ENCODE measurements around the gene KPNB1.

KPNB1 gene

DNA sequence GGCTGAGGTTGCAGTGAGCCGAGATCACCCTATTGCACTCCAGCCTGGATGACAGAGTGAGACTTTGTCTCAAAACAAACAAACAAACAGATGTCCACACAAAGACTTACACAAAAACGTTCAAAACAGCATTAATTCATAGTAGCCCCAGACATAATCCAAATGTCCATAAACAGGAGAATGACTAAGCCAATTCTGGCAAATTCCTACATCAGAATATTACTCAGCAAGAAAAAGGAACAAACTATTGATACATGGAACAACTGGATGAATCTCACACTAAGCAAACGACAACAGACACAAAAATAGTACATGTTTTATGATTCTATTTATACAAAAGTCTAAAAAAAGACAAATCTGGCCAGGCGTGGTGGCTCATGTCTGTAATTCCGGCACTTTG is 10.8 kb upstream of the KPNB1 start:
- no peak for DNase-seq

DNA sequence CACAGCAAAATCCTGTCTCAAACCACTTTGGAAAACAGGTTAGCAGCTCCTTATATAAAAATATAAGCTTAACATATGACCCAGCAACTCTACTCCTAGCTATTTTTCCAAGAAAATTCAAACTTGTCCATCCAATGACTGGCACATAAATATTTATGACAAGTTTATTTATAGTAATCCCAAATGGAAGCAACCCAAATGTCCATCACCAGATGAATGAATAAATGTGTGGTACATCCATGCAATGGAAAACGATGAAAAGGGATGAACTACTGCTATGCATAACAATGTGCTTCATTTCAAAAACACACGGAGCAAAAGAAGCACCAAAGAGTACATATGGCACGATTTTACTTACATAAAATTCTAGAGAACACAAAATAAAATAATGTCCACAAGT is 9.6 kb upstream of the KPNB1 start:
- DNase-seq, result no peak

DNA sequence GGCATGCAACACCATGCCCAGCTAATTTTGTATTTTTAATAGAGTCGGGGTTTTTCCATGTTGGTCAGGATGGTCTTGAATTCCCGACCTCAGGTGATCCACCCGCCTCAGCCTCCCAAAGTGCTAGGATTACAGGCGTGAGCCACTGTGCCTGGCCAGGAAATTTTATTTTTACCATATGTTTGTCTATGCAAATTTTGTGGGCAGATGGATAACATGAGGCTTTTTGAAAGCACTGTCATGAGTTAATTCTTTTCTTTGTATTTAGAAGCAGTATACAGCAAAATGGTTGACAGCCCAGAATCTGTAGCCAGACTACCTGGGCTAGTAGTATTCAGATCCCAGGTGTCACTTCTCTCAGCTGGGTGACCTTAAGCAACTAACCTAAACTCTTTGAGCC is 8.5 kb upstream of the KPNB1 start:
- DNase-seq, result no peak

DNA sequence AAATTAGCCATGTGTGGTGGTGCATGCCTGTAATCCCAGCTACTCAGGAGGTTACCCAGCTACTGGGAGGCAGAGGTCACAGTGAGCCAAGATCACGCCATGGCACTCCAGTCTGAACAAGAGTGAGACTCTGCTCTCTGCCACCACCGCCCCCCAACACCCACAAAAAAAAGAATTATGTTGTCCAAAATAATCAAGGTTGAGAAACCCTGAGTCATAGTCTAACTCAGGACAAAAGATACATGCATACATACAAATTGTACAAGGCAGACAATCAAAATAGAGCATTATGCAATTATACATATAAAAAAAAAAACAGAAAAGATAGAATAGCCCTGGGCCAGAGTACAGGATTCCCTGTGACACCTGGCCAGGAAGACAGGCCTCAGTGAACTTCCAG is 6.6 kb upstream of the KPNB1 start:
- no peak for DNase-seq

DNA sequence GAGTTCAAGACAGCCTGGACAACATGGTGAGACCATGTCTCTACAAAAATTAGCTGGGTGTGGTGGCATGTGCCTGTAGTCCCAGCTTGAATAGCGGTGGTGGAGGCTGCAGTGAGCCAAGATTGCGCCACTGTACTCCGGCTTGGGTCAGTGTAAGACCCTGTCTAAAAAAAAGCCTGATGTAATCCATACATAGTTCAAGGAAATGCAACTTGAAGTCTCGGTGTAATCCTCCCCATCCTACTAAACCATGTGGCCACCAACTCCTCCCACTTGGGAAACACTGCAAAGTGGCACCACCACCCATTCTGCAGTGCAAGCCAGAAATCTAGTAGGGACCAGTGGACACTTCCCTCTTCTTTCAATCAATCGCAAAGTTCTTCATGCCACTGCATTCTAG is 5.4 kb upstream of the KPNB1 start:
- DNase-seq, result no peak

DNA sequence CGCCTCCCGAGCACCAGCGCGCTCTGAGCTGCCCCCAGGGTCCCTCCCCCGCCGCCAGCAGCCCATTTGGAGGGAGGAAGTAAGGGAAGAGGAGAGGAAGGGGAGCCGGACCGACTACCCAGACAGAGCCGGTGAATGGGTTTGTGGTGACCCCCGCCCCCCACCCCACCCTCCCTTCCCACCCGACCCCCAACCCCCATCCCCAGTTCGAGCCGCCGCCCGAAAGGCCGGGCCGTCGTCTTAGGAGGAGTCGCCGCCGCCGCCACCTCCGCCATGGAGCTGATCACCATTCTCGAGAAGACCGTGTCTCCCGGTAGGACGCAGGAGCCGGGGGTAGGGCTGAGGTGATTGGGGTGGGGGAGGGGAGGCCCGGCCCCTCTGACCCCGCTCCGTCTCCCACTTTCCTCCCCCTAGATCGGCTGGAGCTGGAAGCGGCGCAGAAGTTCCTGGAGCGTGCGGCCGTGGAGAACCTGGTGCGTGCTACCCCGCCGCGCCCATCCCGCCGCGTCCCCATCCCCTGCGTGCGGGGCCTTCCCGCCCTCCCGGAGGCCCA is 329 bp downstream of the KPNB1 start:
- peak; percentile 42 for DNase-seq

DNA sequence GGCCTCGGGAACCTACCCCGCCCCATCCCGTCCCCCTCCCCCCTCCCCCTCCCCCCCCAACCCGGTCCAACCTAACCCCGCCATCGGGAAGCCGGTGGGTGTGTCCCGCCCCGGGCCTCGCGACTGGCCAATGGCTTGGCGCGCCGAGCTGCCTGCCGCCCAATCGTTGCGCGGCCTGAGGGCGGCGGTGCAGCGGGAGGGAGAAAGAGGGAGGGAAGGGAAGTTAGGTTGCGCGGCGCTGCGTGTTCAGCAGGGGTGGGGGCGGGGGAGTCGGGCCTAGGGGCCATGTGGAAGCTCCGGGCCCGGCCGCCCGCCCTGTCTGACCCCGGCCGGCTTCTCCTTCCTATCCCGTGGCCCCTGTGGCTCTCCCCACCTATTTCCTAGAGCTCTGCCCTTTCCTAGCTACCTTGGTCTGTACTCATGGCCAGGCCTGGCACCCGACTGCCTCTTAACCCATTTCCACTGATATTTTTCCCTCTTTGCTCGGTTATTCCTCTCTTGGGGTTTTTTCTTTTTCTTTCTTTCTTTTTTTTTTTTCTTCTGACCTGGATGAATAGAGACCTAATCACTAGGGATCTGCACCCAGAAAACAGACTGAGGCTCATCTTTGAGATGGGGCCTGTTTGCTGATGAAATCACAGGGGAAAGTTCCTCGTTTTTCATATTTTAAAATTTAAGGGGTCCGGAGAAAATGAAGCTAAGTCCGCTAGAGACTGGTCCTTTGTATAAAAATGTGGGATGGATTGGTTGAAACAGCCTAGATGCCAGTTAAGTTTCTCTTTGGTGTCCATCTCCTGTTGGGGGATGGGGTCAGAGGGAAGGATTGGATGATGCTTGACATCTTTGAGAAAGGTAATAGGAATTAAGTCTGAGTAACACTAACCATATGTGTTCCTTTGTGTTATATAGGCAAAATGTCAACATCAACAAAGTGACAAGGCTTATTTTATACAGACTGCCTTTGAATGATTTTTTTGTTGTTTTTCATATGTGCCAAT is 1.1 kb downstream of the KPNB1 start:
- DNase-seq, result peak; percentile 94

DNA sequence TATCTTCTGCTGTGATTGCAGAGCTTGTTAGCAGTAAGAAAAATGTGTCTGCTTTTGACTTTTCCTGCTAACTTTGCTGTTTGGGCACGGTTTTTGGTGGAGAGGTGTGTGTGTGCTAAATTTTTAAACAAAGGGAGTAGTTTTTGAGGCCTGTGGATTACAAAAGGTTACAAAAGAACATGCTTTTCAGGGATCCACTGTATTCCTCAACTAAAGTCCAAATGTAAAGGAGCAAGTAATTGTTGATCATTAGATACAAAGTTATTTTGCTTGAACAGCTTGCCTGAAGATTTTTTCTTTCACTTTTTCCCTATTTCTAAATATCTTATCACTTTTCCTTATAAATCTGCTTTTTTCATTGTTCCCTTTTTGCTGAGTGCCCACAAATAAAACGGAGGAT is 2.0 kb downstream of the KPNB1 start:
- DNase-seq, result no peak

DNA sequence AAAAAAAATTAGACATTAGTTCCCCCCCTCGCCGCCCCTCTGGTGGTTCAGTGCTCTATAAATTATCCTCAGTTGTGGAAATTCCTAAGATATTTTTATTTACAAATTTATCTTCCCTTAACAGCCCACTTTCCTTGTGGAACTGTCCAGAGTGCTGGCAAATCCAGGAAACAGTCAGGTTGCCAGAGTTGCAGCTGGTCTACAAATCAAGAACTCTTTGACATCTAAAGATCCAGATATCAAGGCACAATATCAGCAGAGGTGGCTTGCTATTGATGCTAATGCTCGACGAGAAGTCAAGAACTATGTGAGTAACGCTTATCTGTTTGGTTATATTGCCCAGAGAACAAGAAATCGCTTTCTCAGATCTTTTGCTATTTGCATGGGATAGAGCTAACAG is 2.9 kb downstream of the KPNB1 start:
- DNase-seq, result no peak

DNA sequence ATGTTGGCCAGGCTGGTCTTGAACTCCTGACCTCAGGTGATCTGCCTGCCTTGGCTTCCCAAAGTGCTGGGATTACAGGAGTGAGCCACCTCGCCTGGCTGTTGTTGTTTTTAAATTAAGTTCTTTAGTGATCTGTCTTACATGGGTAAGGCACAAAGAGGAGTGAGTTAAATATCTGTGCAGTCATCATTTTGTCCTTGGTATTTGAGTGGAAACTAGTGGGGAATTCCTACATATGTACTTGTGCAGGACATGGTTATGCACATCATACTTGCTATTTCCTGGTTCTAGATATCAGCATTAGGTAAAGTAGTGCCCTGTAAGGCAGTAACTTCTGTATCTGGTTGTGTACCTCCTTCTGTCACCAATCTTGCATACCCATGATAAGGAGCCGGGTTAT is 3.7 kb downstream of the KPNB1 start:
- DNase-seq, result no peak

DNA sequence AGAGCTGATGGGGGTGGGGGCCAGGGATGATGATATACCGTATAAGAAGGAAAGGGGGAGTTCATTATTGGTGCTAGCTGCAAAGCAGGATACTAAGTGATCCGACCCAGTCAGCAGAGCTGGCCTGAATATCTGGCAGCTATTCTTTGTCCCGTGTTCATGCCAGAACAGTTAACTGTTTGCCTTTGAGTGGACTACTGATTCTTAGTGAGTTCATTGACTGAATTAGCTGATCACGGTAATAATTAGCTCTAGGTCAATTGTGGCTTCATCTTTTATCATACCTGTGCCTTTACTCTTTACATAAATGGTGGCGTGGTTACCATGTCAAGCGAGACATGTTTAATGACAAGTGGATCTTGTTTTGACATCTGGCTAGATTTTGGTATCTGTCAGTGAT is 5.3 kb downstream of the KPNB1 start:
- DNase-seq, result no peak

DNA sequence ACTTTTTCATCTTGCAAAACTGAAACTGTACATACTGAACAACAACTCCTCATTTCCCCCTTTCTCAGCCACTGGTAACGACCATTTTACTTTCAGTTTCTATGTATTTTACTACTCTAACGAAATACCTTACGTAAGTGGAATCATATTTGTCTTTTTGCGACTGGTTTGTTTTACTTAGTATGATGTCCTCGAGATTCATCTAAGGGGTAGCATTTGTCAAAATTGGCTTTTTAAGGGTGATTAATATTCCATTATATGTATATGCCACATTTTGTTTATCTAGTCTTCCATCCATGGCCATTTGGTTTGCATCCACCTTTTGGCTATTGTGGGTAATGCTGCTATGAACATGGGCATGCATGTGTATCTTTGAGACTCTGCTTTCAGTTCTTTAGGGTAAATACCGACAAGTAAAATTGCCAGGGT is 10.4 kb downstream of the KPNB1 start:
- no peak for DNase-seq

DNA sequence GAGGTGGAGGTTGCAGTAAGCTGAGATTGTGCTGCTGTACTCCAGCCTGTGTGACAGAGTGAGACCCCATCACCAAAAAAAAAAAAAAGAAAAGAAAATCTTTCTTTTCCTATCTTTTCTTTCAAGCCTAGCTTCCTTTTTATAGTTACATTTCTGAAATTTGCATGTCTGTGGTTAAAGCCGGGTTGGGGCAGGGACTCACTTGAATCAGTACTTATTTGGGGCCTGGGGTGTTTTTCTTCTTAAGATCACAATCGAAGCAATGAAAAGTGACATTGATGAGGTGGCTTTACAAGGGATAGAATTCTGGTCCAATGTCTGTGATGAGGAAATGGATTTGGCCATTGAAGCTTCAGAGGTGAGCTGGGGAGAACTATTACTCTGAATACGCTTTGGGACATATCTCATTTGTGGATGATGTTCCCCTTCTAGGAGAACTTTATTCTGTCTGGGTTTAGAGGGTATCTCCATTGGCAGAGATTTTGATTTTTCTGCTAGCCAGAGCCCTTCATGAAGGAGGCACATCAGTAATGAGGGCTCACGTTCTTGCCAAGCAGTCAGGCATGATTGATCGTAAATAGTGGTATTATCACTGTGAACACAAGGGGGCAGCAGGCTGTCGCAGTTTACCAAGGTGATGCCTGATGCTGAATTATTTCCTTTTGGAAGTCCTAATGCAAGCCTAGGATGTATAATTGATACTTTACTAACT is 14.3 kb downstream of the KPNB1 start:
- peak; percentile 44 for DNase-seq

DNA sequence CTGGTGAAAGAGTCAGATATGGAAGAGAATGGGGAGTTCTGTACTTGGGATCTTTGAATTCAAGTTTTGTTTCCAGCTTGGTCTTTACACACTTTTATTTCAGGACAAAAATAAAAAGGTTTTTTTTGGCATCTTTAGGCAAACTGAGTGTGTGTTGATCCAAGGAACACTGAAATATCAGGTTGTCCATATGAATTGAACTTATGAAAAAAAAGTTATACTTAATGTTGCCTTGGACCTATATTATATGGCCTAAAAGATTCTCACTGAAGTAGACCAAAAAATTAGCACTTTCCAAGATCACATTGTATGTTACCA is 14.9 kb downstream of the KPNB1 start:
- no peak for DNase-seq

DNA sequence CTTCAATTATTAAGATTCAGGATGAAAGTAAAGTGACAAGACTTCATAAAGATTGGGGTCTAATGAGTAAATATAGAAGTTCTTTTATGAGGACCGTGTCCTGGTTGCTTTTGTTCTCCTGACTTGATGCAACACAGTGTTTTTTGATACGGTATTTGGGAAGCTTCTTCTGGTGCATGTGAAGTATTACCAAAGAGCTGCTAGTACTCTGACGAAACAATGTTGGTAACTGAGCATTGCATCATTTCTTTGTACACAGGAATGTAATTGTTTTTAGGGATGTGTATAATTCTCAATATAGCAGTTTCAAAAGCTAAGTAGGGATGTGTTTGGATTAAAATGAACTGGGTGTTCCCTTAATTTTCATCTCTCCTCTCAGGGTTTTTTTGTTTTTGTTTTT is 15.9 kb downstream of the KPNB1 start:
- DNase-seq, result no peak

DNA sequence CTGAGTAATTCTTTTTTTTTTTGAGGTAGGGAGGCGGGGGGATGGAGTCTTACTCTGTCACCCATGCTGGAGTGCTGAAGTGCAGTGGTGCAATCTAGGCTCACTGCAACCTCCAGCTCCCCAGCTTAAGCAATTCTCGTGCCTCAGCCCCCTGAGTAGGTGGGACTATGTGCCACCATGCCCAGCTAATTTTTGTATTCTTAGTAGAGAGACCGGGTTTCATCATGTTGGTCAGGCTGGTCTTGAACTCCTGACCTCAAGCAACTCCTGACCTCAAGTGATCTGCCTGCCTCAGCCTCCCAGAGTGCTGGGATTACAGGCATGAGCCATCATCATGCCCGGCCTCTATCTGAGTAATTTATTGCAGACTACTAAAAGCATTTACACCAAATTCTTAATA is 19.4 kb downstream of the KPNB1 start:
- DNase-seq, result no peak

DNA sequence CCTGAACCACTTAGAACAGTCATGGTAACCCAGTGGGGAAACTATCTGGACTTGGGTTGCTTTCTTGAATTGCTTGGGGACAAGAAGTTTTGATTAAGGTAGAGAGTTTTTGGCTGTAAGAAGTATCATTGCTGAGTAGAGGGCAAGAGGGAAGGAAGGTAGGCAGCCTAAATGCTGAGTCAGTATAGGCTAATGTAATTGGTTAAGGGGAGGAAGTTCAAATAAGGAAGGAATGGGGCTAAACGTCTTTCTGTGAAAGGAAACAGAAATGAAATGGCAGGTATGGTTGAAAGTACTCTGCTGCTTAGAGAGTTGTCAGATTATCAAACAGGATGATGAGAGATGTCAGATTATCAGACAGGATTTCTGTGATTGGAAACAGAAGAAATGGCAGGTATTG is 20.3 kb downstream of the KPNB1 start:
- no peak for DNase-seq

DNA sequence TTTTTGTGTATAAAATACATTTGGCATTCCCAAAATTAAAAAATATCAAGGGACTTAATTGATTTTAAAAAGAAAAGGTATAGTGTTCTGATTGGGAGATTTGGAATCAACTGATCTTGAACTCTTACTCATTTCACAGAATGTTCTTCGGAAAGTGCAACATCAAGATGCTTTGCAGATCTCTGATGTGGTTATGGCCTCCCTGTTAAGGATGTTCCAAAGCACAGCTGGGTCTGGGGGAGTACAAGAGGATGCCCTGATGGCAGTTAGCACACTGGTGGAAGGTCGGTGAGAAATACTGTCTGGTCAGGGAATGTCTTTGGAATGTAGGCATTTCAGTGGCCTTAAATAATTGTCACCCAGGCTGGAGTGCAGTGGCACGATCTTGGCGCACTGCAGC is 24.8 kb downstream of the KPNB1 start:
- DNase-seq, result no peak

DNA sequence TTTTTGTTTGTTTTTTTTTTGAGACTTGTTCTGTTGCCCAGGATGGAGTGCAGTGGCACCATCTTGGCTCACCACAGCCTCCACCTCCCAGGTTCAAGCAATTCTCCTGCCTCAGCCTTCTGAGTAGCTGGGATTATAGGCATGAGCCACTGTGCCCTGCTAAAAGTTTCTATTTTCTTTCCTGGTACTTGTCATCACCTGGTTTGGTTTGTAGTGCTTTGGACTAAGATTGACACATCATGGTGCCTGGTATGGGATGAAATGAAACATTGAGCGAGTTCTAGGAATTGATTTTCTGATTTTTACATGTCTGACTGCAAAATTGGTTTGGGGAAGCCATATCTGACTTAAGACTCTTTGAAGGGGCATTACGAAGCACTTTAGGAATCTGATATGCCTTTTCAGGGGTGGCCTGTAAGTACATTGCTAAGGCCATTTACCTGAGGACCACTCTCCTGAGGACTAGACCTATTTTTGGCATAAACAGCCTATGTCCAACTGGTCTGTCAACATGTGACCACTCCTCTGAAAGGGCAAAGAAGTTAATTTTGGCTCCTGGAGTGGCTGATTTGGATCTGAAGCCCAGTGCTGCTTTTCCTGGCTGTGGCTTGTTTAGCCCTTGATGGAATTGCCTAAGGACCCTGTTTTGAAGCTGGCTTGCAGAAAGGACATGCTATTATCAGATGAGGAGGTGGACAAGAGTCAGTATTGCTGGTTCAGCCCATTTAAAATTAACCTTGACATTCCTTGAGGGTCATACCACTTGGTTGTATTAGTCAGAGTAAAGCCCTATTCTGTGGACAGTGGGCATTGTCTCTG is 25.9 kb downstream of the KPNB1 start:
- DNase-seq, result no peak

DNA sequence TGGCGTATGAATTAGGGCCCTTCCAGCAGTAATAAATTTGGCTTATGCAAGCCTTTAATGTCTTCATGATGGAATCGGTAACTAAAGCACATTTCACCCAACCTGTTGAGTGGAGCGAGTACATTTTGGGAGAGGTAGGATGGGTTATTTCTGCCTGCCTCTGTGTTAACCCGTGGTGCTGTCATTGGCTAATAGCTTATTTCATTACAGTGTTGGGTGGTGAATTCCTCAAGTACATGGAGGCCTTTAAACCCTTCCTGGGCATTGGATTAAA is 26.4 kb downstream of the KPNB1 start:
- DNase-seq, result no peak

DNA sequence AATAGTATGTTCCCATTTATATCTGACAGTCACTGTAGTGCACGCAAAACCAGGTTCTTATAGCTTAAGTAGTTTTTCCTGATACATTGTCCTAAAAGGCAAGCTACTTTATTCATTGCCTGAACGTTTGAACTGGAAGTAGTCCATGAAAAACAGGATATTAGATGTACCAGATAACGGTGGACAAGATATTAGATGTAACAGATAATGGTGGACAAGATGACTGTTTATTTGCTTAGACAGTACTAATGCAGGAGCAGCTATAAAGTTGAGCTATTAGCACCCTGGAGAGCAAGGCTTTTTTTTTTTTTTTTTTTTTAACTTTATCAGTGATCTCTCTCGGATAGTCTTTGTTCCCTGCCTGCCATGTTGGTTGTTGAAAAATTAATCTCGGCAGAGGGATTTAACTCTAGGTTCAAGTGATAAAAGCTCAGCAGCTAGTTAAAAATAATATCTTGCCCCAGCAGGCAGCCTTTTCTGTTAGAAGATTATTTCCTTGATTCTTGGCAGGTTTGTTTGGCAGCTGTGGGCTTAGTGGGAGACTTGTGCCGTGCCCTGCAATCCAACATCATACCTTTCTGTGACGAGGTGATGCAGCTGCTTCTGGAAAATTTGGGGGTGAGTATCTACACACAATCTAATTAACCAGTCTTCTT is 26.9 kb downstream of the KPNB1 start:
- DNase-seq, result no peak

DNA sequence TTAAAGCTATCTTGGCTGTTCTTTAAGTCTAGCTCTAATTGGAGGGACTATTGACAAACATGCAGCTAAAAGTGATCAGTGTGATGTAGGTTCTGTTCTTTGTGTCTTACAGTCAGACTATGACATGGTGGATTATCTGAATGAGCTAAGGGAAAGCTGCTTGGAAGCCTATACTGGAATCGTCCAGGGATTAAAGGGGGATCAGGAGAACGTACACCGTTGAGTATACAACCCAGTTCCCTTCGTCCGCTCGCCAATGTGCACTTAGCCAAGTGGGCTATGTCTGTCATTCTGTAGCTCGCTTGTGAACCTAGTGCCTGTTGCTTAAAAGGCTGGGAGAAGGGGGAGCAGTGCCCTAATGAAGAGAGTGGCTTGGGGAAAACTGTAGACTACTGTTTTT is 28.5 kb downstream of the KPNB1 start:
- no peak for DNase-seq

DNA sequence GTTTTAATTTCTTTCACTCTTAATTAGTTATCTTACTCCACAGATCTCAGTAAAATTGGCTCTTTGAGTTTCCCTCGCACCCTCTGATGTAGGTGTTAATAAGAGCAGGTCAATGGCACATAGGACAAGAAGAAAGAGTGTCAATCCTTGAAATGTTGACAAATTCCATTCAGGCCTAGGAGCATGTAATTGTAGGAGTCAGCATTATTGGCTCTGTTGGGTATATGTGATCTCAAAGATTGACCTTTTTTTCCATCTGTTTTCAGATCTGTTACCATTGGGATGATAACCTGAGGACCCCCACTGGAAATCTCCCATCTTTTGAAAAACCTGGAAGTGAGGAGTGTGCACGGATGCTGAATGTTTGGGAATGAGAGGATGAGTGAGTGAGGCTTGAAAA is 32.4 kb downstream of the KPNB1 start:
- no peak for DNase-seq
